Activated CD4-positive, alpha-beta memory T cell treated with anti-CD3 and anti-CD28 coated beads for 36 hours (primary cell): Measurements from ENCODE around the gene MRGPRF. TPM values are rescaled to one million over a fixed set of nuclear protein-coding genes. Genes with fewer than 3 reads are reported as not detected.
A peak's percentile ranks its signal among the peaks of the same experiment; 100 is the strongest.

ENCODE experiments used
- CTCF ChIA-PET: fragments of 350-600 bp; sonication (Branson Sonifier 250); formaldehyde crosslinking; loops from one replicate; lab custom pipeline; 2021; ENCODE audit warnings: antibody characterized with exemption, inconsistent platforms; lab: Charles Lee
- POLR2A ChIA-PET: fragments of 350-600 bp; sonication (Branson Sonifier 250); formaldehyde crosslinking; loops from one replicate; lab custom pipeline; 2021; ENCODE audit warnings: antibody characterized with exemption; lab: Charles Lee
- DNase-seq: peaks from one replicate; pipeline ENCODE4 v3.0.0-alpha.2; 2020
- H3K27ac Mint-ChIP-seq: one replicate; pipeline ENCODE4 v1.8.0; 2021; ENCODE audit warnings: mixed read lengths
- H3K27me3 Mint-ChIP-seq: one replicate; pipeline ENCODE4 v1.8.0; 2021; ENCODE audit warnings: mixed read lengths
- H3K36me3 Mint-ChIP-seq: one replicate; pipeline ENCODE4 v1.8.0; 2021; ENCODE audit warnings: mixed read lengths
- H3K4me1 Mint-ChIP-seq: one replicate; pipeline ENCODE4 v1.8.0; 2021; ENCODE audit warnings: low read depth, mixed read lengths
- H3K4me3 Mint-ChIP-seq: one replicate; pipeline ENCODE4 v1.8.0; 2021; ENCODE audit warnings: mild to moderate bottlenecking, mixed read lengths
- H3K9me3 Mint-ChIP-seq: one replicate; pipeline ENCODE4 v1.8.0; 2021; ENCODE audit warnings: mixed read lengths
- intact Hi-C: fragments of 100-400 bp; cut with micrococcal nuclease; formaldehyde crosslinking; loops from one replicate; pipeline ENCODE4 v1.15.1; 2023
- total RNA-seq, 2 experiments: library from RNA; stranded (reverse); gene quantifications; one replicate each; pipeline ENCODE4 v1.2.3, GENCODE V29; 2021

MRGPRF gene
- total RNA-seq, 2 experiments from 2014 or later, result not detected

DNA sequence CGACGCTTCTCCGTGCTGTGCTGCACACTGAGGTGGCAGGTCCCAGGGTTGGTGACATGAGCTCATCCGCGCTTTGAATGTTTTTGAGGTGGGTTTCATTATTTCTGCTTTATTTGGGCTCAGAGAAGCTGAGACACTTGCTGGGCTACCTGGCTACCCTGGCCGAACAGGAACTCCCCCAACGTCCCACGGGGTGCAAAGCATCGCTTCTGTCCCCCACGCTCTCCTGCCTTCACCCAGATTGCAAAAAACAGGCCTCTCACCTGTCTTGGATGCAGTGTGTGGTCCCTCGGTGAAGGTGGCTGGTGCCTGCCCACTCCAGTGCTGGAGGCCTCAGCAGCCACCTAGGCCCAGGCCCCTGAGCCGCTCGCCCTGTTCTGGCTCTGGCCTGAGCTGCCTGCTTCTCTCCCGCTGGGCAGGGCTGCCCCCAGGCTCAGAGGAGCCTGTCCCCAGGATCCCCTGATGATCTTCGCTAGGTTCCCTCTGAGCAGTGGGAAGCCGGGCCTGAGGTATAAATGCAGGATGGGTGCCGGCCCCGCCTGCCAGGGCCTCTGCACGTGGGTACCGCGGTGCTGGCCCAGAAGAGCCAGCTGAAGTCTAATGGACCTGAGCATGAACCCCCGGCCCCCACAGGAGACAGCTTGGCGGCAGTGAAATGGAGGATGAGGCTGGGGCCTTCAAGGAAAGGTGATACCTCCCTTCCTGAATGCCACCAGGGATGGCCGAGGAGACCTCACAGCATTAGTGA lies 16.5 kb downstream of the MRGPRF start:
- Mint-ChIP-seq H3K4me1 (no peaks in the 10 kb centered on the region), H3K27me3 (peaks cover 8% of the 10 kb centered on the region), H3K36me3 (no peaks in the 10 kb centered on the region), H3K27ac (no peak overlapping the region), H3K9me3 (no peaks in the 10 kb centered on the region), H3K4me3 (no peak overlapping the region)
- intact Hi-C loops, result no loop called here
- DNase-seq, result no peak
- POLR2A ChIA-PET, result no interaction called here
- CTCF ChIA-PET, result no interaction called here

DNA sequence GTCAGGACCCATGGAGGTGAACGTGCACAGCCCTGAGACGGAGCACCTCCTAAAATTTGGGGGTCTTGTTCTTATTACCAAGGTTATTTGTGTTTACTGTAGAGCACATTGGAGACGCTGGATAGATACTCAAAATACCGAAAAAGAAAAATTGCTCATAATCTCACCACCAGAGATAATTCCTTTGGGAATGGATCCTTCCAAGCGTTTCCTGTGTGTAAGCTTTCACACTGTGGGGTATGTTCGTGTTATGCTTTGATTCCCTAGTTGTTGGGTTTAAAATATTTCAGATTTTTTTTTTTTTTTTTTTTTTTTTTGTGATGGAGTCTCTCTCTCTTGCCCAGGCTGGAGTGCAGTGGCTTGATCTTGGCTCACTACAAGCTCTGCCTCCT lies 18.2 kb downstream of the MRGPRF start:
- Mint-ChIP-seq H3K27me3 (peaks cover 8% of the 10 kb centered on the region), H3K4me3 (no peak overlapping the region), H3K9me3 (no peaks in the 10 kb centered on the region), H3K4me1 (peaks cover 3% of the 10 kb centered on the region), H3K27ac (no peak overlapping the region), H3K36me3 (no peaks in the 10 kb centered on the region)
- DNase-seq, result no peak
- POLR2A ChIA-PET, result no interaction called here
- CTCF ChIA-PET, result no interaction called here
- intact Hi-C loops, result no loop called here

DNA sequence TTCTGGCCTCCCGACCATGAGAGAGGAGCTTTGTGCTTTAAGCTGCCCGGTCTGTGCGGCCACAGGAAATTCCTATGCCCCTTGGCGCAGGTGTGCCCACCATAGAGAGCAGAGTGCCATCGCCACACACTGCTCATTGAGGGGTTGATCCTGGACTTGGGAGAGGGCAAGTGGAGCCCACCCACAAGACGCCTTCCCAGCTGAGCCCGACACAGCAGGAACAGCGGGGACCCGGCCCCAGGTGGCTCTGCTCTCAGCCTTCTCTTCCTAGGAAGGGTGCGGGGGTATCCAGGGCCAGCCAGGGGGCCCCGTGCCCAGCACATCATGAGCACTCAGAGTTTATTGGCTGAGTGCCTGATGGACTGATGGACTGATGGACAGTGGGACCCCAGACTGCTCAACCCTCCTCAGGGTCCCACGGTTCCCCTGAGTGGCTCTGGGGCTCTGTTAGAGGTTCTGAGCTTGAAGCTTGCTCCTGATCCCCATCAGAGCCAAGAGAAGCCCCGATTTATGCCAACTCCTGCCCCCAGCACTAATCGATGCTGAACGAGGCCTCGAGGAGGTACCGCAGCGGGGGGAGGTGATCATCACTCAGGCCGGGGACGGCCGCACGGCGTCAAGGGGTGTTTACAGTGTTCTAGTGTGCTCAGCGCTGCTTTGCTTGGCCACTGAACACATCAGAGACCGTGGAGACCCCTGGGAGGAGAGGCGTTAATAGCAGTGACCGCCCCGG lies 18.7 kb downstream of the MRGPRF start:
- Mint-ChIP-seq H3K27ac (no peak overlapping the region), H3K4me3 (no peak overlapping the region), H3K27me3 (peaks cover 8% of the 10 kb centered on the region), H3K36me3 (no peaks in the 10 kb centered on the region), H3K4me1 (peaks cover 3% of the 10 kb centered on the region), H3K9me3 (no peaks in the 10 kb centered on the region)
- POLR2A ChIA-PET, result no interaction called here
- CTCF ChIA-PET, result no interaction called here
- peak; percentile 5 for DNase-seq
- intact Hi-C loops, result no loop called here

DNA sequence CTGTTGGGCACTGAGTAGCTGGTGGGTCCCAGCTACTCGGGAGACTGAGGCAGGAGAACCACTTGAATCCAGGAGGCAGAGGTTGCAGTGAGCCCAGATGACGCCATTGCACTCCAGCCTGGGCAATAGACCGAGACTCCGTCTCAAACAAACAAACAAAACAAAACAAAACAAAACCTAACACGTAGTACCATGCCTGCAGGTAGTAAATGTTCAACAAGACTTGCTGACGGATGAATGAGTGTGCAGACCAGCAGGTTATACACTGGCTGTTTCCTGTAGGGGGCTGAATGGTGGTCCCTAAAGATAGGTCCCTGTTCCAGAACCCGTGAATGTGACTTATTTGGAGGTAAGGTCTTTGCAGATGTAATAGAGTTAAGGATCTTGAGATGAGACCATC lies 19.5 kb downstream of the MRGPRF start:
- H3K27ac Mint-ChIP-seq, result no peak overlapping the region
- peaks cover 8% of the 10 kb centered on the region for H3K27me3 Mint-ChIP-seq
- CTCF ChIA-PET, result no interaction called here
- peaks cover 6% of the 10 kb centered on the region for H3K4me1 Mint-ChIP-seq
- H3K36me3 Mint-ChIP-seq, result no peaks in the 10 kb centered on the region
- no peaks in the 10 kb centered on the region for H3K9me3 Mint-ChIP-seq
- no peak for DNase-seq
- H3K4me3 Mint-ChIP-seq, result no peak overlapping the region
- intact Hi-C loops, result no loop called here
- POLR2A ChIA-PET, result no interaction called here

DNA sequence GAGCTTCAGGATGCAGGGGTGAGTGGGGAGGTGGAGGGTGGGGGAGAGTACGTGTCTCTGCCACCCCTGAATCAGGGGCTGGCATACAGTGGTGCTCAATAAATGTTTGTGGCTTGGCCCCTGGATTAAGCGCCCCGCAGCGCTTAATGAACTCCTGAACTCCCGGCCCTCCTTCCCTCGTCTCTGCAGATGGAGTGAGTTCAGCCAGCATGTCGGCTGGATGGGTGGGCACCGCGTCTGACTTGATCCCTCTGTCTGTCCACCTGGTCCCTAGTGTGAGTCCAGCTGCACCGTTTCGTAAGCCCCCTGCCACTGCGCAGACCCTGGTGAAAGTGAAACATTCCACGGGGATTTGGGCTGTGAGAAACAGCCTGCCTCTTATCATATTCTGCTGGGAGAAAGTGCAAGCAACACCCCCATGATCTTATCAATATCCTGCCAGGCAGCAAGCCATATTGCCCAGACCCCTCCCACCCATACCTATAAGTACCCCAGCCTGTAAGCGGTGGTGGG lies 20.2 kb downstream of the MRGPRF start:
- intact Hi-C loops, result no loop called here
- ChIA-PET POLR2A (no interaction called here), CTCF (no interaction called here)
- Mint-ChIP-seq H3K9me3 (no peaks in the 10 kb centered on the region), H3K4me1 (peaks cover 9% of the 10 kb centered on the region), H3K4me3 (no peak overlapping the region), H3K36me3 (no peaks in the 10 kb centered on the region), H3K27me3 (peaks cover 8% of the 10 kb centered on the region), H3K27ac (no peak overlapping the region)
- DNase-seq, result peak; percentile 2

DNA sequence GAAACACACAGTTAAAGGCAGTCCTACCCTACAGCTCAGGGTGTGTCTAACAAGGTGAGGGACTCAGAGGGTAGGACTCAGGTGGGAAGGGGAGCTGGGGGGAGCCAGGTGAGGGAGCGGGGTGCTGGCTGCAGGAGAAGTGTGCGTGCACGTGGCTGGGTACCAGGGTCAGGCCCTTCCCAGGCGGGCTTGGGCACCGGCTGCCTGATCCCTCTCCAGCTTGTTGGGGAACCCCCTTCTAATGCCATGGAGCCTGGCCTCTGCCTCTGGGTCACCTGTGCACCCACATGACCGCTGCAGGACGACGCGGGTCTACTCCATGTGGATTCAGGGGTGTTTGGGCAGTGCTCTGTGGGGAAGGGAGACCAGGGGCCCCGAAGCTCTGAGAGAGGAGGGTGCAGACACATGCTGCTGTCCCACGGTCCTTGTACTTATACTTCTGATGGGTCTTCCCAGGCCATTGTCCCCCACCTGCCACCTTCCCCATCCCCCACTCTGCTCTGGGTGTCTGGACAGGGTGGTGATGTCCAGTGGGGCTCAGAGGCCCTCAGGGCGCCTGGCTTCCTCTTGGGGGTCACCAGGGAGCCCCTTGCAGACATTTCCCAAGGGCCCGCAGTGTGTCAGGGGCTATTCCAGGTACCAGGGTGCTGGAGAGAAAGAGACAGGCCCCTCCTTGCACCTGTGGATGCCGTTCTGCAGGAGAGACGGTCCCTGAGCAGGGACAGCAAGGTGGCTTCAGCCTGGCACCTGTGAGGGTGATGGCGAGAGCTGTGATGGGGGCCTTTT lies 21.9 kb downstream of the MRGPRF start:
- H3K27ac Mint-ChIP-seq, result no peak overlapping the region
- ChIA-PET CTCF (no interaction called here), POLR2A (no interaction called here)
- H3K4me3 Mint-ChIP-seq, result no peak overlapping the region
- peaks cover 12% of the 10 kb centered on the region for H3K9me3 Mint-ChIP-seq
- DNase-seq, result peak; percentile 5
- H3K27me3 Mint-ChIP-seq, result peaks cover 8% of the 10 kb centered on the region
- H3K36me3 Mint-ChIP-seq, result peaks cover 12% of the 10 kb centered on the region
- intact Hi-C loops, result no loop called here
- H3K4me1 Mint-ChIP-seq, result peaks cover 9% of the 10 kb centered on the region

DNA sequence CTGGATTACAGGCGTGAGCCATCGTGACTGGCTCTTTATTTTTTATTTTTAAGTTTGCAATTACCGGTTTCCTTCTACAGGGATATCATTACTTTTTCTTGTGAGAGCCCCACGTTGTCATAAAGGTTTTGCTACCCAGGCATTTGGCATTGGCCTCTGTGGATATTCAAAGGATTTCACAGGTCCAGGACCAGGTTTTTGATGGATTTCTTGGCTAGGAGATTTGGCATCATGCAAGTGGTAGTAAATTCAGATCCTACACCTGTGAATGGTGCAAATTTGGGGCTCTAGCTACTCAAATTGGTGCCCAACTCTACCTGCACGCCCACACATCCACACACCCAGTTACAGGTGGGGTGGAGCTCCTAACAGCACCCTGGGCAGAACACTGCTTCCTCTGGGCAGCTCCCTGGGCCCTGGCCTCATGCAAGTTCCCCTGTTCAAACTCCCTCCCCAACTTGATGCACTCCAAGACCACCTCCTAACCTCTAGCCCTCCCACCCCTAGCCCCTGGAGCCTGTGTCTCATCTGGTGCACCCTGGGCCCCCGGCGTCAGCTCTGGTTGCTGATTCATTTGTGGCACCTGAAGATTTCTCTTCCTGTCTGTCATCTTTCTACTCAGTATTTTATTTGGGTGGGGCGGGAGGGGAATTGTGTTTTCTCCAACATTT lies 23.0 kb downstream of the MRGPRF start:
- peaks cover 9% of the 10 kb centered on the region for H3K4me1 Mint-ChIP-seq
- DNase-seq, result peak; percentile 27
- CTCF ChIA-PET, result no interaction called here
- intact Hi-C loops, result no loop called here
- peaks cover 12% of the 10 kb centered on the region for H3K9me3 Mint-ChIP-seq
- H3K27me3 Mint-ChIP-seq, result peaks cover 8% of the 10 kb centered on the region
- no peak overlapping the region for H3K27ac Mint-ChIP-seq
- POLR2A ChIA-PET, result no interaction called here
- peaks cover 12% of the 10 kb centered on the region for H3K36me3 Mint-ChIP-seq
- H3K4me3 Mint-ChIP-seq, result no peak overlapping the region

DNA sequence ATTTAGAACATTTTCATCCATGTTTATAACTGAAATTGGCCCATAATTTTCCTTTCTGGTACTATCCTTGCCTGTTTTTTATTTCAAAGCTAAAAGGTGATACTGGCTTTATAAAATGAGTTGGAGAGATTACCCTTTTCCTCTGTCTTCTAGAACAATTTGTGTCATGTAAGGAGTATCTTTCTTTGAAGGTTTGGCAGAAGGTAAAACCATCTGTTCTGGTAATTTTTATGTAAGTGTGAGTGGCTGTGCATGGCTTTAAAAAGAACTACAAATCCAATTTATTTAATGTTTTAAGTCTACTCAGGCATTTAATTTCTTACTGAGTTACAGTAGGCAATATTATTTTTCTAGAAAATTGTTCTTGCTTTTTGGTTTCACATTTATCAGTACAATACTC lies 24.6 kb downstream of the MRGPRF start:
- peaks cover 12% of the 10 kb centered on the region for H3K36me3 Mint-ChIP-seq
- H3K9me3 Mint-ChIP-seq, result peaks cover 12% of the 10 kb centered on the region
- intact Hi-C loops, result no loop called here
- H3K27ac Mint-ChIP-seq, result no peak overlapping the region
- no peak for DNase-seq
- peaks cover 9% of the 10 kb centered on the region for H3K4me1 Mint-ChIP-seq
- POLR2A ChIA-PET, result no interaction called here
- H3K27me3 Mint-ChIP-seq, result peaks cover 8% of the 10 kb centered on the region
- no peak overlapping the region for H3K4me3 Mint-ChIP-seq
- CTCF ChIA-PET, result no interaction called here

DNA sequence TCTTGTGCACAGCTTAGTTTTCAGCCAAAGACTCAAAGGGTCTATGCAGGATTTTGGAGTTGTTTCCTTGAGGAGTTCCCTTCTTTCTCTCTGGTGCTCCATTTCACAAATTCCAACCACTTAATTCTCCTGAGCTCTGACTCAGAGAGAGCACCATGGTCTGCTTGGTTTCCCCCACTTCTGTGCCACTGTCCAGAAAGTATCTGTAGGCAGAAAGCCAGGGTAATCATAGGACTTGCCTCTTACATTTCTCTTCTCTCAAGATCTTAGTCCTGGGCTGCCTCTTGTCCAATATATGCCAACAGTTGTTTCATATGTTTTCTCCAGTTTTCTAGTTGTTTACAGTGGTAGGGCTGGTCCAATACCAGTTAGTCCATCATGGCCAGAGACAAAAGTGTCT lies 25.8 kb downstream of the MRGPRF start:
- ChIA-PET POLR2A (no interaction called here), CTCF (no interaction called here)
- H3K9me3 Mint-ChIP-seq, result peaks cover 15% of the 10 kb centered on the region
- no peak for DNase-seq
- no peak overlapping the region for H3K27ac Mint-ChIP-seq
- intact Hi-C loops, result no loop called here
- peaks cover 12% of the 10 kb centered on the region for H3K36me3 Mint-ChIP-seq
- peaks cover 9% of the 10 kb centered on the region for H3K4me1 Mint-ChIP-seq
- peaks cover 4% of the 10 kb centered on the region for H3K27me3 Mint-ChIP-seq
- H3K4me3 Mint-ChIP-seq, result no peak overlapping the region

DNA sequence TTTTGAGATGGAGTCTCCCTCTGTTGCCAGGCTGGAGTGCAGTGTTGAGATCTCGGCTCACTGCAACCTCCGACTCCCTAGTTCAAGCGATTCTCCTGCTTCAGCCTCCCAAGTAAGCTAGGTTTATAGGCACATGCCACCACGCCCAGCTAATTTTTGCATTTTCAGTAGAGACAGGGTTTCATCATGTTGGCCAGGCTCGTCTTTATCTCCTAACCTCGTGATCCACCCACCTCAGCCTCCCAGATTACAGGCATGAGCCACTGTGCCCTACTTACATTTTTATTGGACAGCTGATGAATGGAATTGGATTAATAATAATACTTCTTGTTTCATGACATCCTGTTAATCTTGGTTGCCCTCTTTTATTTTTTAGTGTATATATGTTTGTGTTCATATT lies 29.2 kb downstream of the MRGPRF start:
- no peak for DNase-seq
- intact Hi-C loops, result no loop called here
- no peak overlapping the region for H3K27ac Mint-ChIP-seq
- H3K9me3 Mint-ChIP-seq, result peaks cover 20% of the 10 kb centered on the region
- POLR2A ChIA-PET, result no interaction called here
- CTCF ChIA-PET, result no interaction called here
- peaks cover 12% of the 10 kb centered on the region for H3K36me3 Mint-ChIP-seq
- H3K4me3 Mint-ChIP-seq, result no peak overlapping the region
- peaks cover 5% of the 10 kb centered on the region for H3K4me1 Mint-ChIP-seq
- no peaks in the 10 kb centered on the region for H3K27me3 Mint-ChIP-seq

DNA sequence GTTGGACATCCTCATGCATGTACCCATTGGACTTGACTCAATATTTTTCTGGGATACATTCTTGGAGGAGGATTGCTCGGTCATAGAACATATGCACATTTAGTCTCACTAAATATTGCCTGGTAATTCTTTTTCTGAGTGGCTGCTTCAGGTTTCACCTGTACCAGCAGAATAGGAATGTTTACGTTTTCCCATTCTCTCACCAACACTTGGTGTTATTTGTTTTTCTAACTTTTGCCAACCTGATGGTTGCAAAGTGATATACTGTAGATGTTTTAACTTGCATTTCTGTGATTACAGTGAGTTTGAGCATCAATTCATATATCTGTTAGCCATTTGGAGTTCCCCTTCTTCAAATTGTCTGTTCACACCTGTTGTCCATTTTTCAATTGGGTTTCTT lies 30.9 kb downstream of the MRGPRF start:
- peaks cover 9% of the 10 kb centered on the region for H3K36me3 Mint-ChIP-seq
- intact Hi-C loops, result no loop called here

DNA sequence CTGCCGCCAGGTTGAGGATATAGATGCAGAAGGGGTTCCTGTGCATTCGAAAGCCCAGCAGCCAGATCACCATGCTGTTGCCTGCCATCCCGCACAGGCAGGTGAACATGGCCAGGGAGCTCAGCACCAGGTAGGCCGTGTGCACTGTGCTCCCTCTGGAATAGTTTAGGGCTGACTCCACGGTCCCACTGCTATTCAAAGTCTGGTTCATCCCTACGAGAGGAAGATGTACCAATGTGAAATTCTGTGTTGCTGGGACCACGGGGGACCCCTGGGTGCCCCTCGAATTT lies 32.3 kb downstream of the MRGPRF start, which contains the start of gene MRGPRD:
MRGPRD (minus strand) TSS at position 211 of the 290 bp plus-strand sequence; CDS start at position 211, 0 bp downstream.
- intact Hi-C loops, result no loop called here
- no peaks in the 10 kb centered on the region for H3K4me1 Mint-ChIP-seq
- peak; percentile 1 for DNase-seq
- no peaks in the 10 kb centered on the region for H3K27me3 Mint-ChIP-seq
- H3K36me3 Mint-ChIP-seq, result no peaks in the 10 kb centered on the region
- CTCF ChIA-PET, result no interaction called here
- H3K4me3 Mint-ChIP-seq, result no peak within 1 kb of the TSS
- H3K9me3 Mint-ChIP-seq, result peaks cover 8% of the 10 kb centered on the region
- no peak within 1 kb of the TSS for H3K27ac Mint-ChIP-seq
- POLR2A ChIA-PET, result no interaction called here

More for the DNA sequence above, 30.9 kb downstream of the MRGPRF start:
- H3K27ac Mint-ChIP-seq, result no peak overlapping the region
- no peaks in the 10 kb centered on the region for H3K27me3 Mint-ChIP-seq
- no peak overlapping the region for H3K4me3 Mint-ChIP-seq
- ChIA-PET CTCF (no interaction called here), POLR2A (no interaction called here)
- H3K4me1 Mint-ChIP-seq, result no peaks in the 10 kb centered on the region
- H3K9me3 Mint-ChIP-seq, result peaks cover 17% of the 10 kb centered on the region
- no peak for DNase-seq
